Liver (tissue), 9 donors: Measurements from ENCODE around the gene CALY. TPM values are rescaled to one million over a fixed set of nuclear protein-coding genes. Genes with fewer than 3 reads are reported as not detected.

Experiments
- DNase-seq: peaks from one replicate; pipeline ENCODE4 v3.0.0-alpha.2; 2017; ENCODE audit warnings: low spot score
- H3K27ac ChIP-seq, 2 donors: one replicate each; pipeline ENCODE4 v1.7.0; 2013; ENCODE audit warnings: inconsistent platforms in 2 of 2, low read length in 2 of 2, control low read depth in 1 of 2, low read depth in 1 of 2, mild to moderate bottlenecking in 1 of 2
- H3K27me3 ChIP-seq, 4 donors: one replicate each; pipeline versions ENCODE4 v1.6.1 to v1.7.0; 2013; ENCODE audit warnings: low read length in 3 of 4, inconsistent platforms in 1 of 4, mild to moderate bottlenecking in 1 of 4, moderate library complexity in 1 of 4; ENCODE audit not compliant: control insufficient read depth in 4 of 4, insufficient read depth in 4 of 4
- H3K36me3 ChIP-seq, 4 donors: one replicate each; pipeline versions ENCODE4 v1.6.1 to v1.7.0; 2013; ENCODE audit warnings: low read length in 3 of 4, mild to moderate bottlenecking in 3 of 4, low read depth in 1 of 4, moderate library complexity in 1 of 4; ENCODE audit not compliant: control insufficient read depth in 4 of 4, insufficient read depth in 3 of 4
- H3K4me1 ChIP-seq, 4 donors: one replicate each; pipeline versions ENCODE4 v1.6.1 to v1.7.0; 2013; ENCODE audit warnings: low read length in 3 of 4, mild to moderate bottlenecking in 3 of 4, moderate library complexity in 1 of 4; ENCODE audit not compliant: control insufficient read depth in 4 of 4, insufficient read depth in 4 of 4
- H3K4me3 ChIP-seq, 3 donors: one replicate each; pipeline versions ENCODE4 v1.6.1 to v1.7.0; 2013; ENCODE audit warnings: low read length in 3 of 3, control low read depth in 1 of 3, low read depth in 1 of 3, mild to moderate bottlenecking in 1 of 3
- H3K9ac ChIP-seq, 2 donors: one replicate each; pipeline ENCODE4 v1.7.0; 2013; ENCODE audit warnings: low read length in 2 of 2, mild to moderate bottlenecking in 2 of 2, moderate library complexity in 2 of 2, control low read depth in 1 of 2, low read depth in 1 of 2
- H3K9me3 ChIP-seq, 4 donors: one replicate each; pipeline versions ENCODE4 v1.6.1 to v1.7.0; 2013; ENCODE audit warnings: low read length in 3 of 4; ENCODE audit not compliant: control insufficient read depth in 4 of 4
- ATF3 ChIP-seq: IDR thresholded peaks from 2 replicates; pipeline ENCODE4 v1.6.1; 2016; ENCODE audit warnings: antibody characterized with exemption
- CTCF ChIP-seq: fragments of 150-350 bp; IDR thresholded peaks from 2 replicates; pipeline ENCODE4 v1.5.1; 2017; ENCODE audit warnings: improper control_type of control experiment, low read depth, low read length; ENCODE audit not compliant: missing input control
- EGR1 ChIP-seq, 2 donors: IDR thresholded peaks; 2 replicates each; pipeline ENCODE4 v1.6.1; 2016 to 2018; ENCODE audit warnings: antibody characterized with exemption in 2 of 2, low read depth in 2 of 2
- FOXA1 ChIP-seq: IDR thresholded peaks from 2 replicates; pipeline ENCODE4 v1.6.1; 2016; ENCODE audit warnings: antibody characterized with exemption
- FOXA2 ChIP-seq: IDR thresholded peaks from 2 replicates; pipeline ENCODE4 v1.6.1; 2016; ENCODE audit warnings: antibody characterized with exemption
- GABPA ChIP-seq, 2 donors: IDR thresholded peaks in 1 of 2; conservative IDR thresholded peaks in 1 of 2; 2 replicates each; pipeline ENCODE4 v1.6.1; 2016; ENCODE audit warnings: antibody characterized with exemption in 2 of 2, mild to moderate bottlenecking in 1 of 2, moderate library complexity in 1 of 2
- HNF4A ChIP-seq, 2 donors: conservative IDR thresholded peaks; 2 replicates each; pipeline ENCODE4 v1.6.1; 2016; ENCODE audit warnings: antibody characterized with exemption in 2 of 2, mild to moderate bottlenecking in 2 of 2
- HNF4G ChIP-seq: IDR thresholded peaks from 2 replicates; pipeline ENCODE4 v1.6.1; 2016; ENCODE audit warnings: antibody characterized with exemption
- JUND ChIP-seq, 2 donors: IDR thresholded peaks; 2 replicates each; pipeline ENCODE4 v1.6.1; 2016; ENCODE audit warnings: antibody characterized with exemption in 2 of 2
- MAX ChIP-seq: IDR thresholded peaks from 2 replicates; pipeline ENCODE4 v1.6.1; 2016; ENCODE audit warnings: antibody characterized with exemption
- NR2F2 ChIP-seq: IDR thresholded peaks from 2 replicates; pipeline ENCODE4 v1.6.1; 2016; ENCODE audit warnings: antibody characterized with exemption
- RAD21 ChIP-seq, 2 donors: IDR thresholded peaks; 2 replicates each; pipeline ENCODE4 v1.6.1; 2016; ENCODE audit warnings: antibody characterized with exemption in 2 of 2, mild to moderate bottlenecking in 2 of 2
- REST ChIP-seq: IDR thresholded peaks from 2 replicates; pipeline ENCODE4 v1.6.1; 2016; ENCODE audit warnings: antibody characterized with exemption, mild to moderate bottlenecking
- RXRA ChIP-seq, 2 donors: IDR thresholded peaks; 2 replicates each; pipeline ENCODE4 v1.6.1; 2017 to 2018; ENCODE audit warnings: antibody characterized with exemption in 2 of 2, mild to moderate bottlenecking in 1 of 2
- SP1 ChIP-seq: IDR thresholded peaks from 2 replicates; pipeline ENCODE4 v1.6.1; 2018; ENCODE audit warnings: antibody characterized with exemption, mild to moderate bottlenecking
- TAF1 ChIP-seq: conservative IDR thresholded peaks from 2 replicates; pipeline ENCODE4 v1.6.1; 2016; ENCODE audit warnings: antibody characterized with exemption, mild to moderate bottlenecking
- WGBS: extraction: QIAGEN DNeasy Blood & Tissue Kit; methylation state at CpG from one replicate; pipeline ENCODE4 v1.1.7; 2013; 5-methylcytosine and 5-hydroxymethylcytosine counted together
- polyA plus RNA-seq, 2 donors: library from polyadenylated mRNA; stranded (reverse) in 1 of 2; unstranded in 1 of 2; fragments of 200-250 nt in 1 of 2; fragments of >200 nt in 1 of 2; fragmentation: Nextera tagmentation in 1 of 2; extraction: Ambion mirVana in 1 of 2; gene quantifications; one replicate each; pipeline versions ENCODE4 v1.2.1 to v1.2.3, GENCODE V29; 2013 to 2015
- total RNA-seq, 2 donors: library from RNA; depleted of rRNA; stranded (reverse); fragments of >200 nt; gene quantifications; one replicate each; pipeline ENCODE4 v1.2.3, GENCODE V29; 2014
- donor health status: healthy.
- donor health status: healthy.
- donor health status: healthy.
- donor health status: healthy.
- donor health status: healthy.

CALY gene
- total and polyA plus RNA-seq, 4 donors = 0.07 TPM; not detected in 3

GRCh38 chr10:133341983-133342382, 5.3 kb upstream of the CALY start:
- TF ChIP-seq RXRA (IDR thresholded peaks at IDR 0.05) = no peak
- no peak for TF ChIP-seq REST
- TF ChIP-seq FOXA1 = no peak
- no peak for TF ChIP-seq NR2F2
- TF ChIP-seq HNF4A (conservative IDR thresholded peaks at IDR 0.05) = no peak
- TF ChIP-seq CTCF = no peak
- TF ChIP-seq HNF4G = no peak
- TF ChIP-seq JUND (IDR thresholded peaks at IDR 0.05) = no peak
- no peak for TF ChIP-seq FOXA2
- Histone ChIP-seq H3K27me3 (peaks cover 0 to 12% (median 2%) of the 10 kb centered on the region in 4 donors), H3K4me3 (no peak overlapping the region), H3K9me3 (no peaks in the 10 kb centered on the region), H3K36me3 (no peaks in the 10 kb centered on the region), H3K27ac (no peak overlapping the region), H3K9ac (no peak overlapping the region), H3K4me1 (peaks cover 0 to 8% (median 6%) of the 10 kb centered on the region in 4 donors)
- WGBS = 90% methylated on average over 4 of the region's 4 CpGs
- no peak for DNase-seq

GRCh38 chr10:133339708-133340380, 3.1 kb upstream of the CALY start:
- no peak for DNase-seq
- H3K4me1 ChIP-seq = peaks cover 0 to 16% (median 12%) of the 10 kb centered on the region in 4 donors
- H3K36me3 ChIP-seq = no peaks in the 10 kb centered on the region
- H3K27ac ChIP-seq = no peak overlapping the region
- H3K9ac ChIP-seq = no peak overlapping the region
- 88% methylated on average over 13 of the region's 13 CpGs for WGBS
- peaks cover 0 to 14% (median 8%) of the 10 kb centered on the region in 4 donors for H3K27me3 ChIP-seq
- H3K9me3 ChIP-seq = no peaks in the 10 kb centered on the region
- H3K4me3 ChIP-seq = no peak overlapping the region
- TF ChIP-seq ATF3 = no peak
- no peak for TF ChIP-seq JUND (IDR thresholded peaks at IDR 0.05)
- no peak for TF ChIP-seq HNF4A (conservative IDR thresholded peaks at IDR 0.05)
- no peak for TF ChIP-seq RXRA (IDR thresholded peaks at IDR 0.05)
- no peak for TF ChIP-seq TAF1
- TF ChIP-seq SP1 = no peak
- TF ChIP-seq FOXA1 = no peak
- no peak for TF ChIP-seq RAD21 (IDR thresholded peaks at IDR 0.05)
- no peak for TF ChIP-seq GABPA (IDR thresholded peaks at IDR 0.05 in 1 of 2, conservative IDR thresholded peaks at IDR 0.05 in 1 of 2)
- TF ChIP-seq MAX = no peak
- no peak for TF ChIP-seq EGR1 (IDR thresholded peaks at IDR 0.05; ENCODE audit: low read depth in 2 of 2)
